IgD-negative memory B cell (primary cell): ENCODE measurements around the gene CAPN15. TPM values are rescaled to one million over a fixed set of nuclear protein-coding genes. Genes with fewer than 3 reads are reported as not detected.
A peak's percentile ranks its signal among the peaks of the same experiment; 100 is the strongest.

ENCODE experiments used
- H3K27ac Mint-ChIP-seq, 3 donors: one replicate each; pipeline ENCODE4 v1.8.0; 2020 to 2022; ENCODE audit warnings: mild to moderate bottlenecking in 3 of 3, mixed read lengths in 3 of 3, moderate library complexity in 1 of 3
- H3K27me3 Mint-ChIP-seq: one replicate; pipeline ENCODE4 v1.8.0; 2021; ENCODE audit warnings: mixed read lengths
- H3K36me3 Mint-ChIP-seq: one replicate; pipeline ENCODE4 v1.8.0; 2020; ENCODE audit warnings: mild to moderate bottlenecking, mixed read lengths
- H3K4me1 Mint-ChIP-seq, 3 donors: one replicate each; pipeline ENCODE4 v1.8.0; 2020 to 2022; ENCODE audit warnings: mixed read lengths in 3 of 3, mild to moderate bottlenecking in 1 of 3
- H3K4me3 Mint-ChIP-seq, 4 donors: one replicate each; pipeline ENCODE4 v1.8.0; 2020 to 2022; ENCODE audit warnings: mild to moderate bottlenecking in 4 of 4, mixed read lengths in 4 of 4, moderate library complexity in 3 of 4
- H3K9me3 Mint-ChIP-seq, 3 donors: one replicate each; pipeline ENCODE4 v1.8.0; 2020 to 2021; ENCODE audit warnings: mixed read lengths in 3 of 3, mild to moderate bottlenecking in 1 of 3
- polyA plus RNA-seq: library from polyadenylated mRNA; unstranded; fragments of 300-500 nt; fragmentation: Illumina TruSeq; gene quantifications from one replicate; pipeline ENCODE4 v1.2.3, GENCODE V29; 2021

Gene CAPN15
- polyA plus RNA-seq, 1 donor from 2014 or later, result 9.1 TPM

- H3K27me3 Mint-ChIP-seq, result no peaks in the 10 kb centered on the region
- H3K36me3 Mint-ChIP-seq, result peaks cover 6% of the 10 kb centered on the region
- no peaks in the 10 kb centered on the region for H3K9me3 Mint-ChIP-seq
- no peak overlapping the region for H3K4me3 Mint-ChIP-seq
- H3K27ac Mint-ChIP-seq, result no peak overlapping the region
- H3K4me1 Mint-ChIP-seq, result no peaks in the 10 kb centered on the region
Observed at GRCh38 chr16:516301-516700, 11.2 kb upstream of the CAPN15 start.

DNA sequence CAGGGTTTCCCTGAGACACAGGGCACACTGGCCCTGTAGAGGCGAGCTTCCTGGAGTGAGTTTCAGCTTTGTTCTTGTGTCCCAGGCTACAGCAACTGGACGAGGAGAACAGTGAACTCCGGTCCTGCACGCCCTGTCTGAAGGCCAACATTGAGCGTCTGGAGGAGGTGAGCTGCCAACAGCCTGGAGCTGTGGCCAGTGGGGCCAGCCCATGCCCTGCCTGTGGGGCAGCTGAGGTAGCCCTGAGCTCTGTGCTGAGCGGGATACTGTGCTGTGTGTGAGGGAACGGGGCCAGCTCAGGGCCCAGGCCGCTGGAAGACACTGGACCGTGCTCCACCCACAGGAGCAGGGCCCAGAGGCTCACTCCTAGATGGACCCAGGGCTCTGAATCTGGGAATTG, 8.7 kb upstream of the CAPN15 start:
- H3K9me3 Mint-ChIP-seq, result no peaks in the 10 kb centered on the region
- peaks cover 6% of the 10 kb centered on the region for H3K36me3 Mint-ChIP-seq

DNA sequence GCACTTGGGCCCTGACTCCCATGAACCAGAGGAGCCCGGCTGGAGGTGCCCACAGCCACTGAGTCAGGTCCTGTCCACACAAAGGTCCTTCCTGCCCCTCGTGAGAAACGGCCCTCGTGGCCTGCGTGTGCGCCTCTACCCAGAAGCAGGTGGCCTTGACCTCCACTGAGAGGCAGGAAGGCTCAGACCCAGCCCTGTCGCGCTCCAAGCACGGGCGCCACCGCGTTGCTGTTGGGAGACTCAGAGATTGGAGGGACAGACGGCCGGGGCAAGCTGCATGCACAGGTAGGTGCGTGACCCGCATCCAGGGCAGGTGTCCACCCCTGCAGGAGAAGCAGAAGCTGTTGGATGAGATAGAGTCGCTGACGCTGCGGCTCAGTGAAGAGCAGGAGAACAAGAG, 8.1 kb upstream of the CAPN15 start:
- Mint-ChIP-seq H3K27ac (peak overlapping the region in 1 of 3 donors; percentile 62), H3K36me3 (peaks cover 4% of the 10 kb centered on the region), H3K27me3 (no peaks in the 10 kb centered on the region), H3K4me3 (no peak overlapping the region), H3K4me1 (peaks cover 0 to 2% (median 0%) of the 10 kb centered on the region in 3 donors), H3K9me3 (no peaks in the 10 kb centered on the region)

More for the DNA sequence above, 8.7 kb upstream of the CAPN15 start:
- Mint-ChIP-seq H3K27ac (peak overlapping the region in 1 of 3 donors; percentile 74), H3K27me3 (no peaks in the 10 kb centered on the region), H3K4me1 (peaks cover 0 to 2% (median 0%) of the 10 kb centered on the region in 3 donors), H3K4me3 (no peak overlapping the region)

DNA sequence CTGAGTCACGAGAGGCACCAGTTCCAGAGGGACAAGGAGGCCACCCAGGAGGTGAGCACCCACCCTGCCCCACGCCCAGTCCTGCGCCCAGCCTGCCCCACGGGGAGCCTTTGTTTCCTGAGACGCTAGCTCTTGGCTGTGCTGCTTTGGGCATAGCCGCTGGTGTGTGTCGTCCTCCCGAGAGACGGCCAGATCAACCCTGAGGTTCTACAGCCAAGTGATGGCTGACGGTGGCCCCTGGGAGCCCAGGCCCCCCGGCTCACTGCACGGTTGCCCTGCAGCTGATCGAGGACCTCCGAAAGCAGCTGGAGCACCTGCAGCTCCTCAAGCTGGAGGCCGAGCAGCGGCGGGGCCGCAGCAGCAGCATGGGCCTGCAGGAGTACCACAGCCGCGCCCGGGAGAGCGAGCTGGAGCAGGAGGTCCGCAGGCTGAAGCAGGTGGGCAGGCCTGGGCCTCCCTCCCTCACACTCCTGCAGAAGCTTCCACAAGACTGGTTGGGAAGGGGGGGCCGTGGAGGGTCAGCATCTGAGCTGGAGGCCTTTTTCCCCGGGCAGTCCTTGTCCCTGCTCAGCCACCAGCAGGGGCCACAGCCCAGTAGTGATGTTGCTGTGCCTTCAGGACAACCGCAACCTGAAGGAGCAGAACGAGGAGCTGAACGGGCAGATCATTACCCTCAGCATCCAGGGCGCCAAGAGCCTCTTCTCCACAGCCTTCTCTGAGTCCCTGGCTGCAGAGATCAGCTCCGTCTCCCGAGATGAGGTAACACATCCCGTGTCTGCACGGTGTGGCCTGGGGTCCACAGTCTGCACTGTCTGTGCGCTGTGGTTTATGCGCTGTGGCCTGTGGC, 7.4 kb upstream of the CAPN15 start:
- Mint-ChIP-seq H3K4me1 (peaks cover 0 to 2% (median 0%) of the 10 kb centered on the region in 3 donors), H3K9me3 (no peaks in the 10 kb centered on the region), H3K36me3 (peaks cover 4% of the 10 kb centered on the region), H3K27ac (peak overlapping the region in 1 of 3 donors; percentile 62), H3K27me3 (no peaks in the 10 kb centered on the region), H3K4me3 (no peak overlapping the region)

GRCh38 chr16:520847-521246, 6.7 kb upstream of the CAPN15 start:
- Mint-ChIP-seq H3K36me3 (peaks cover 3% of the 10 kb centered on the region), H3K9me3 (no peaks in the 10 kb centered on the region), H3K27ac (no peak overlapping the region), H3K4me1 (peaks cover 4 to 7% (median 5%) of the 10 kb centered on the region in 3 donors), H3K27me3 (no peaks in the 10 kb centered on the region), H3K4me3 (no peak overlapping the region)

- no peaks in the 10 kb centered on the region for H3K9me3 Mint-ChIP-seq
- no peak overlapping the region for H3K27ac Mint-ChIP-seq
- H3K36me3 Mint-ChIP-seq, result peaks cover 3% of the 10 kb centered on the region
- no peaks in the 10 kb centered on the region for H3K27me3 Mint-ChIP-seq
- H3K4me3 Mint-ChIP-seq, result no peak overlapping the region
- peaks cover 8 to 12% (median 9%) of the 10 kb centered on the region in 3 donors for H3K4me1 Mint-ChIP-seq
Observed at GRCh38 chr16:521381-522210, 5.9 kb upstream of the CAPN15 start.

GRCh38 chr16:522320-523096, 5.0 kb upstream of the CAPN15 start:
- Mint-ChIP-seq H3K4me1 (peaks cover 9 to 12% (median 9%) of the 10 kb centered on the region in 3 donors), H3K4me3 (peak overlapping the region in 1 of 4 donors; percentile 61), H3K27ac (peak overlapping the region in 1 of 3 donors; percentile 21), H3K9me3 (no peaks in the 10 kb centered on the region), H3K36me3 (peaks cover 3% of the 10 kb centered on the region), H3K27me3 (no peaks in the 10 kb centered on the region)

GRCh38 chr16:523097-523741, 4.3 kb upstream of the CAPN15 start:
- Mint-ChIP-seq H3K27ac (peak overlapping the region in 1 of 3 donors; percentile 21), H3K9me3 (no peaks in the 10 kb centered on the region)

GRCh38 chr16:524274-525040, 3.1 kb upstream of the CAPN15 start:
- no peaks in the 10 kb centered on the region for H3K27me3 Mint-ChIP-seq
- H3K27ac Mint-ChIP-seq, result no peak overlapping the region
- H3K4me1 Mint-ChIP-seq, result peaks cover 9 to 19% (median 10%) of the 10 kb centered on the region in 3 donors
- H3K36me3 Mint-ChIP-seq, result peaks cover 2% of the 10 kb centered on the region
- H3K4me3 Mint-ChIP-seq, result peak overlapping the region in 1 of 4 donors; percentile 61
- no peaks in the 10 kb centered on the region for H3K9me3 Mint-ChIP-seq

More at GRCh38 chr16:523097-523741, 4.3 kb upstream of the CAPN15 start:
- H3K4me3 Mint-ChIP-seq, result peak overlapping the region in 2 of 4 donors; percentile 61 to 75
- peaks cover 3% of the 10 kb centered on the region for H3K36me3 Mint-ChIP-seq
- peaks cover 9 to 12% (median 9%) of the 10 kb centered on the region in 3 donors for H3K4me1 Mint-ChIP-seq
- H3K27me3 Mint-ChIP-seq, result no peaks in the 10 kb centered on the region

- H3K27ac Mint-ChIP-seq, result peak overlapping the region; percentile 62 to 75 (median 67)
- H3K27me3 Mint-ChIP-seq, result no peaks in the 10 kb centered on the region
- no peaks in the 10 kb centered on the region for H3K9me3 Mint-ChIP-seq
- peaks cover 9 to 19% (median 13%) of the 10 kb centered on the region in 3 donors for H3K4me1 Mint-ChIP-seq
- no peaks in the 10 kb centered on the region for H3K36me3 Mint-ChIP-seq
- peak overlapping the region in 1 of 4 donors; percentile 90 for H3K4me3 Mint-ChIP-seq
Observed at GRCh38 chr16:525123-525519, 2.4 kb upstream of the CAPN15 start.

- Mint-ChIP-seq H3K27ac (peak overlapping the region; percentile 62 to 75 (median 67)), H3K36me3 (no peaks in the 10 kb centered on the region), H3K9me3 (no peaks in the 10 kb centered on the region), H3K4me1 (peaks cover 9 to 19% (median 15%) of the 10 kb centered on the region in 3 donors), H3K27me3 (no peaks in the 10 kb centered on the region), H3K4me3 (peak overlapping the region in 3 of 4 donors; percentile 60 to 90 (median 60))
Observed at GRCh38 chr16:525520-526180, 1.9 kb upstream of the CAPN15 start.

DNA sequence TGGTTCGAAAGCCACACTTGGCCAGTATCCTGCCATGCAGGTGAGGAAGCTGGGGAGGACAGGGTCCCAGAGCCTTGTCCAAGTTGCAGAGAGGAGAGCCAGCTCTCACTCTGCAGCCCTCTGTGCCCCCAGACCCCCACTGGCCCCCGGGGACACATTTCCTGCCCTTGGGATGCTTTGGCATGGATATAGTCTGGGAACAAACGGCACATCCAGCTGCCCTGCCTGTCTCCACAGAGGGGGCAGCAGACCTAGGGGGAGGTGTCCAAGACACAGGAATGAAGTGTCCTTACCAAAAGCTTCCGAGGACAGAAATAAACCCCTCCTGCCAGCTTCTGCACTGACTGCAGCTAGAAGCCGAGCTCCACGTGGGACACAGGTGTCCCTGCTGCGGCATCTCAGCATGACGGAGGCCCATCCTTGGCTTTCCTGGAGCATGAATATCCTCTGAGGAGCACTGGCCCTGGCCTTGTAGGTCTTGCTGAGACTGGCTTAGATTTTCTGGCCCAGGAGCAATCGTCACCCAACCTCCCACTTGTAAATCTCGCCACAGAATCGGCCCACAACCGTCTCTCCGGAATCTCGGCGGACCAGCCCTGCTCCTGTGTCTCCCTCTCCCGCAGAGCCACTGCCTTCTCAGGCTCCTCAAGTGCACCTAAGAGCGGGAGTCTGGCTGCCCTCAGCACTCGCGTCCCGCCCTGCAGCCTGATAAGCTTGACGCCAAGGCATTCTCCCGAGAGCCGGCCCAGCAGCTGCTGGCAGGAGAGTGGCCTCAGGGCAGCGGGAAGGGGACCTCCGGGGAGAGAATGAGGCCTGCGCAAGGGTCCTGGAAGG, 1.1 kb upstream of the CAPN15 start:
- Mint-ChIP-seq H3K4me1 (peaks cover 9 to 19% (median 15%) of the 10 kb centered on the region in 3 donors), H3K36me3 (no peaks in the 10 kb centered on the region), H3K27ac (peak overlapping the region; percentile 18 to 88 (median 76)), H3K9me3 (no peaks in the 10 kb centered on the region), H3K27me3 (no peaks in the 10 kb centered on the region), H3K4me3 (peak overlapping the region; percentile 81 to 94 (median 89))
